NCI-H2196 treated with DMSO at 0.1 percent for 48 hours (cell line): ENCODE results near the gene FAM78A.

Source experiments
- DNase-seq: peaks from one replicate; lab custom pipeline; 2025; ENCODE audit not compliant: unreplicated experiment; lab: John Stamatoyannopoulos, UW

The FAM78A gene, protein sequence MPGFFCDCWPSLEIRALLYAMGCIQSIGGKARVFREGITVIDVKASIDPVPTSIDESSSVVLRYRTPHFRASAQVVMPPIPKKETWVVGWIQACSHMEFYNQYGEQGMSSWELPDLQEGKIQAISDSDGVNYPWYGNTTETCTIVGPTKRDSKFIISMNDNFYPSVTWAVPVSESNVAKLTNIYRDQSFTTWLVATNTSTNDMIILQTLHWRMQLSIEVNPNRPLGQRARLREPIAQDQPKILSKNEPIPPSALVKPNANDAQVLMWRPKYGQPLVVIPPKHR

DNA sequence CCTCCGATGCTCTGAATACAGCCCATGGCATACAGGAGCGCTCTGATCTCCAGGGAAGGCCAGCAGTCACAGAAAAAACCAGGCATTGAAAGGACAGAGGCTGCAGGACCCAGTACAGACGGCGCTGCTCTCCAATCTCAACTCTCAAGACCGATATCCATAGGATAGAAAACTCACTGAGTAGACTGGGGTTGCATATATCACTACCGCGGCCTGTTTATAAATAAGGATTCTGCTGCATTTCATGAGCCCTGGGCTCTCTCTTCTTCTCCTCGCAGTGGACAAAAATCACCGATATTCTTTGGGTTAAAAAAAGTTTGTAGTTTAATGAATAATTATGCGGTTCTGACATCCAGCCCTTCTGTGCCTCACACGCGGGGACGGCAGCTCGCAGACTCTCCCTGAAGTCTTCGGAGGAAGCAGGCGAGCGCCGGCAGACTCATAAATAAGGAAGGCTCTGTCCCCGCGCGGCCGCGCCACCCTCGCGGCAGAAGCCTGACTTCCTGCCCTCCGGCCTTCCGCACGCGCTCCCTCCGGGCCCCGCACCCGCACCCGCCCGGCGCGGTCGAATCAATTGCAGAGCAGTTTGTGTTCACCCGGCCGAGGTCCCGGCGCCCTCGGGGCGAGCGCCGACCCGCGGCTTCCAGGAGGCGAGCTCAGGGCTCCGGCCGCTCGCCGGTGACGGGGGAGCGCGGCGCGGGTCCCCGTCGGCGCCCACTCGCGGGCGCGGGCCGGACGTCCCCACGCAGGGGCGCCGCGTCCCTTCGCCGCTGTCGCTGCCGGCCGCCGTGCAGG lies at the start of gene FAM78A:
Gene FAM78A, minus strand, starts transcription at position 417 of the 795 bp plus-strand sequence. Its CDS starts 331 bp downstream, at position 86.
- DNase-seq = no peak

DNA sequence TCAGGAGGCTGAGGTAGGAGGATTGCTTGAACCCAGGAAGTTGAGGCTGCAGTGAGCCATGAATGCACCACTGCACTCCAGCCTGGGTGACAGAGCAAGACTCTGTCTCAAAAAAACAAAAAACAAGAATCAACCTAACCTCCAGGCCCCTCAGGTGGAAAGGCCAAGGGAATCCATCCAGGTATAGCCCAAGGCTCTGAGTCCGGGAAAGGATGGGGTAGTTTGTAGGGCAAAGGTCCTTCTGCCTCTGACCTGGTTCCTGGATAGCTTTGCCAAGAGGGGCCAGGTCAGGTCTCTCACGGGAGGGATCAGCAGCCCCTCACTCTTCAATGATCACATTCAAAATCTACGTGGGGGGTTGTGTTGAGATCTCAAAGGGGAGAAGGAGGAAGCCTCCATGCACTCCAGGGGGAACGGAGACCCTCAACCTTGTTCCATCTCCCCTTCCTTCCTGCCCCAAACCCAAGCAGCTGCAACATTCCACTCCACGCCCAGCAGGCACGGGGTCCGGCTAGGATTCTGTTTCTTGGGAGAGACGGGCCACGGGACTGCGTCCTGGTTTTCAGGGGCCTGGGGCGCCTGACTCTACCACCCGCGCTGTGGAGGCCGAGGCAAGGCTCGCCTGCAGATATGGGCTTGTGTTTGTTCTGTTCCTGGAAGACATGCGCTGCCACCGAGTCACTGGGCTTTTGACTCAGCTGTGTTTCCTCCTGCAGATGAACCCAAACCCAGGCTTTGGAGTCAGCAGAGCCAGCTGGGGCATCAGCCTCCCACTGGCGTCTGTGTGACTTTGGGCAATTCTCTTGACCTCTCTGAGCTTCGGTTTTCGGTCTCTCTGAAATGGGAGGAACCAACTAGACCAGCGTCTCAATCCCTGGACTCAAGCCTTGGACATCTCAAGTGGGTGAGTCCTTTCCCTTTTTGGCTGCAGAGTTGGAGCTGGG lies 48.7 kb upstream of the FAM78A start:
- DNase-seq = no peak

DNA sequence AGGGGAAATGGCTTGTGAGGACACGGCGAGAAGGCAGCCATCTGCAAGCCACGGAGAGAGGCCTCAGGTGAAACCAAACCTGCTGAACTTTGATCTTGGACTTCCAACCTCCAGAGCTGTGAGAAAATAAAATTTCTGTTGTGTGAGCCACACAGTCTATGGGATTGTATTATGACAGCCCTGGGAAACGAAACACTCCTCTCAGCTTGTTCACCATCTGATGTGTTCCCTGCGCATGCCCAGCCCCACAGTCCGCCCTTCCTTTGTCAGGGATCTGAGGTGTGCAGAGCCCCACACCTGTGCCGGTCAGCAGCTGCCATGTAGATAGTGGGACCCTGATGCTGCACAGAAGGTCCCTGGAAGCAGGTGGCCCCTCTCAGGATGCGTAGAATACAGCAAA lies 47.3 kb upstream of the FAM78A start:
- DNase-seq = no peak

DNA sequence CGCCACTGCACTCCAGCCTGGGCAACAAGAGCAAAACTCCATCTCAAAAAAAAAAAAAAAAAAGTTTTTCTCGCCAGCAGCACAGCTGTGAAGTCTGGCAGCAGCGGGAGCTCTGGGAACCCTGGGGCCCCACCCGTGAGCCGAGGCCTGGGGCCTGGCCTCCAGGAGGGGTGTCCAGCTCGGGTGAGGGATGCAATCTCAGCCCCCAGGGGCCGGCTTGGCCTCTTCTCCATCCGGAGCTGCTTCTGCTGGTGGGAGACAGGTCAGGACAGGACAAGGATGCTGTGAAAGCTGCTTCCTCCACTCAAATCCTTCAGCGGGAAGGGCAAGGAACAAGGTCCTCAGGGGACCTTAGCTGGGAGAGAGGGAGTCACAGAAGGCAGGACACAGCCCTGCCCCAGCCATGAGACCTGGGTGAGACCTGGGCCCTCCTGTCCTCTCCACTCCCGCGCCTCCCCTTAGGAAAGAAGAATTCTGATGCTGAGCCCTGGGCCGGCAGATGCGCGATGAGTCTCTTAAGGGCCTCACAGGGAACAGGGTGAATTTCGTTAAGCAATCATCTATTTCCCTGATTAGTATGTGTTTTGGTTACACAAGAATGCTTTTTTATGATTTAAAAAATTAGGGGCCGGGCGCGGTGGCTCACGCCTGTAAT lies 43.8 kb upstream of the FAM78A start:
- DNase-seq = no peak

DNA sequence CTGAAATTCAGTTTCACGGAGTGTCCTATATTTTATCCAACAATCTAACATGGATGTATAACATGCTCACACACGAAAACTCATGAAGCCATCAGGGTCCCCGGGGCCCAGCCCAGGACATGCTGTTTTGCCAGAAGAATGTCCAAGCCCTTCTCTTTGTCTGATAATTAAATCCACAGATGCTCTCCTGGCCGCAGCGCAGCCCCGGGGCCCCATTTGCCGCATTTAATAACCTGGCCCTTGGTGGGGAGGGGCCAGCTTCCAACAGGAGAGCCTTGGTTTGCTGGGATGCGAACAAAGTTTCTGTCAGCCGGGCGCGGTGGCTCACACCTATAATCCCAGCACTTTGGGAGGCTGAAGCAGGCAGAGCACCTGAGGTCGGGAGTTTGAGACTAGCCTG lies 43.2 kb upstream of the FAM78A start:
- DNase-seq = no peak

DNA sequence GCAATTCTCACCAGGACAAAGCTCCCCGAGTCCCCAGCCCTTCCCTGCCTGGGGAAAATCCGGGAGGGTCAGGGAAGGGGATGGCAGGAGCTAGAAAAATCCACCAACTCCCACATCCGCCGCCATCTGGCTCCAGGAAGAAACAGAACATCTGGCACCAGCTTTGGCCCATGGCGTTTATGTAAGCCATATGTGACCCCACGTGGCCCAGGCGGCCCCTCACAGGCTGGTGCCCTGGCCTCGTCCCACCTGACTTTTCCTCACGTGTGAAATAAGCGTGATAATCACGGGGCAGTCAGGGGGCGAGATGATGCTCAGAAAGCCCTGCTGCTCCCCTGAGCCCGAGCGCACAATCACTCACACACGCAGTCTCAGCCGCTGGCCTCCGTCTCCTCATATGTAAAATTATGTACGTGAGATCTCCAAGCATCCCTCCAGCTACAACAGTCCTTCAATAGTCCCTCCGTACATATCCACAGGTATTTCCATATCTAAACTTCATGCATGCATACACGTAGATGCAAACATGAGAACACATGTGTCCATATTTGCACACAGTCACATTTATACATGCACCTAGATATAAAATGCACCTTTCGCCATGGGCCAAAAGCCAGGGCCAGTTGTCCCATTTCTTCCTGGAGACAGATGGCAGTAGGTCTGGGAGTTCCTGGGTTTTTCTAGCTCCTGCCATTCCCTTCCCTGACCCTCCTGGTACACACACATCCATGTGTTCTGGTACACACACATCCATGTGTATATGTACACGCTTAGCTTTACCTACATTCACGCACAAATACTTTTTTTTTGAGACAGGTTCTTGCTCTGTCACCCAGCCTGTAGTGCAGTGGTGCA lies 42.1 kb upstream of the FAM78A start:
- DNase-seq = no peak

DNA sequence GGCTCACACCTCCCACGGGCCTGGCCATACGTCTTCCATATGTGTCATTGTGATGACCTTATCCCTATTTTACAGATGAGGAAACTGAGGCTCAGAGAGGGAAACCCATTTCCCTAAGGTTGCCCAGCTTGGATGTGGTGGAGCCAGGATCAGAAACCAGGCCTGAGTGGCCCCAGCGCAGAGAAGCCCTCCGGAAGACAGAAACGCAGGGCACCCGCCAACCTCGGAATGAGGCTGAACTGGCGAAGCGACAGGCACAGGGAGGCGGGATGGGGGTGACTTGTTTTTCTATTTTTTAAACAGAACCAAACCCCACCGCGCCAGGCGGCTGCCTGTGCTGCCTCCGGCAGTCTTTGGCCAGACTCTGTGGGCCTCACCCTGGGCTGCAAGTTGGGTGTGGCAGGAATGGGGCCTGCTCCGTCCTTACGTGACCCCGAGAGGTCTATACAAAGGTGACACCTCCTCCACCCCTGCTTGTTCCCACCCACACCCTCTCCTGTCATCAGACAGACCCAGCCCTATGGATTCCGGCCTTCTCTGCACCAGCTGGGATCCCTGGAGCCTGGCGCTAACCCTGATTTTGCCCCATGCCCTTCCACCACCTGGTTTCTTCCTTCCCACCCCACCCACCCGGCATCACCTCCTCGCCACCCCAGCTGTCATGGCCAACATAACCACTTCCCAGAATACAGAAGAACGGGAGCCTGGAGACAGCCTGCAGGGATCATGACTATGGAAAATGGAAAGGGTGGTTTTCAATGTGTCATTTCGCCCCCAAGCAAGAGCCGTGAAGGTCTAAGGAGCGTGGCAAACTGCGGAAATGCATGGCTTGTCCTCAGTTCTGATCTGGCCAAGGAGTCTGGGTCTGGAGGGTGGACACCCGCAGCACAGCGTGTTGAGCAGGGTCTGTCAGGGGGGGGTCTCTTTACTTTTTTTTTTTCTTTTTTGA lies 36.8 kb upstream of the FAM78A start:
- DNase-seq = no peak

DNA sequence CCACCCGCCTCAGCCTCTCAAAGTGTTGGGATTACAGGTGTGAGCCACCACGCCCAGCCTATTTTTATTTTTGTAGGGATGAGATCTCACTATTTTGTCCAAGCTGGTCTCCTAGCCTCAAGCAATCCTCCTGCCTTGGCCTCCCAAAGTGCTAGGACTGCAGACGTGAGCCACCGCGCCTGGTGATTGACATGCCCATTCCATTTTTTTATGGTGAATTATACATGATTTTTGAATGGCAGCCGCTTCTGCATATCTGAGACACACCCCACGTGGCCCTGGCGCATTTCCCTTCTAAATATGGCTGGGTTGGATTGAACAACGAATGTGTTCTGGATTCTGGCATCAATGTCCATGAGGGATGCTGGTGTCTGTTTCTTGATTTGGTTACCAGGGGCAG lies 35.9 kb upstream of the FAM78A start:
- DNase-seq = no peak

DNA sequence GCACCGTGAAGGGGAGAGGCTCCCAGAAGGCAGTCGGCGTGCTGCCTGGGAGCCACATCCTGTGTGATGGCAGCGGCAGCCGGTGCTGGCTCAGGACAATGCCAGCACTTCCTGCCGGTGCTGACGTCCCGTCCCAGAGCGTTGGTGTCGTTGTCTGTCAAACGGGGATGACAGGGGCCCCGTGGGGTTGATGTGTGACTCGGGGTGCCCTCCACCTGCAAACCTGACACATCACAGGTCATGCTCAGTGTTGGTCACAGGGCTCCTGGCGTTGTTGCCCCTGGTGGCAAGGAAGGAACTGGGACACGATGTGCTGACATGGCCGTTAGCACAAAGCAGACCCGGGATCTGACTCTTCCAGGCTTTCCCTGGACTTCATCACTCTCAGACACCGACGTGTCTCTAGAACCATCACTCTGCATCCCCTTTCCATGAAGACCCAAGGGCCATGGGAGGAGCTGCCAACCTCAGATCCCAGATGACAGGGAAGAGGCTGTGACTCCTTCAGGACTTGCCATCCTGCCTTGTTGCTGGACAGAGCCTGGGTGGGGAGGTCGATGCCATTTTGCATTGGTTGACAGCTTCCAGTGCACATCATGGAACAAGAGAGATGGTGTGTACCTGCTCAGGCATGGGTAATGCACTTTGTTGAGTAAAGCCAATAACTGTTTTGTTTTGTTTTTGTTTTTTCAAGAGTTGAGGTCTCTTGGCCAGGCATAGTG lies 34.7 kb upstream of the FAM78A start:
- DNase-seq = no peak

DNA sequence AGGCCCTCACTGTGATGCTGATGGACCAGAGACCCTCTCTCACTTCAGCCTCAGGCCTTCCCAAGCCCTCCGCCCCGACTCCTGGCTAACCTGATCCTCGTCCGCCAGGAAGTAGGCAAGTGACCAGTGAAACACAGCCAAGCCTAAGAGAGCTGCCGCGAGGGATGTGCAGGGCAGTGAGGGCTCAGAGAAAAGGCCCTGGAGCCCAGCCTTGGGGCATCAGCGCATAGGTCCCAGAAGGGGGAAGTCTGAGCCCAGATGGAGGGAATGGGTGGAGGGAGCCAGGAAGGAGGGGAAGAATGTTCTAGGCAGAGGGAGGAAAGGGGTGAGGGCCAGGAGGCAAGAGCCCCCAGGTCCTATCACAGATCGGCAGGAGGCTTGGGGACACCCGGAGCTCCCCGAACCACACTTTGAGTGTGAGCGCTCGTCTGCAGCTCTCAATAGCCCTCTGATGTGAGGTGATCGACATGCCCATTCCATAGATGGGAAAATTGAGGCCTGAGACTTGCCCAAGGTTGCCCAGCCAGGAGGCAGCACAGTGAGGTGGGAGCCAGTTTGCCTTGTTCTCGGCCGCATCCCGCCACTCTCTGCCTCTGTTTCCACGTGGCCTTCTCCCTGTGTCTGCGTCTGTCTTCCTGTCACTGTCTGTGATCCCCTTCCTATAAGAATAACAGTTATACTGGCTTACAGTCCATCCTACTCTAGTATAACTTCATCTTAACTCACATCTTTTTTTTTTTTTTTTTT lies 33.4 kb upstream of the FAM78A start:
- DNase-seq = no peak

DNA sequence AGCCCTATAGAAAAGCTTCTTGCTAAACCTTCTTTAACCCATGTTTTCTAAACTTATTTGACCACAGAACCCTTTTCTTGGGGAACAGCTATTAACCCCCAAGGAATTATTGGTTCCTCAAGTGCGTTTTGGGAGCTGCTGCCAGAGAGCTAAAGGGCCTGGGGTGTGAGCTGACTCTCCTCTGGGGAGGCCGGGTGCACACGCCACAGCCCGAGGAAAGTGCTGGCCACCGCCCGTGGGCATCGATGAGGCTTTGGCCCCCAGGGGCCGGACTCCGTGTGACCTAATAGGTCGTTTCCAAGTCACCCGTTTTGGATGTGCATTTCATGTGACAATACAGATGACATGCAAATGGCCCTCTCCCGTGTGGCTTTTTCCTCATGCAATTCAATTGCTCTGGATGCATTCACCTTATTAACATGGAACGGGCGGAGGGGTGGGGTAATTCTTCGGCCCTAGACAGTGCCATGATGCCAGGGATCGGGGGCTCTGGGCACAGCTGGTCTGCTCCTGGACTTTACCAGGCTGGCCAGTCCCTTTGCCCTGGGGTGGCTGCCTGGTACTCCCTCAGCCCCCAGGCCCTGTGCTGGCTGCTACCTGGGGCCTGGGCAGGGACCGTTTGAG lies 32.7 kb upstream of the FAM78A start:
- DNase-seq = no peak

DNA sequence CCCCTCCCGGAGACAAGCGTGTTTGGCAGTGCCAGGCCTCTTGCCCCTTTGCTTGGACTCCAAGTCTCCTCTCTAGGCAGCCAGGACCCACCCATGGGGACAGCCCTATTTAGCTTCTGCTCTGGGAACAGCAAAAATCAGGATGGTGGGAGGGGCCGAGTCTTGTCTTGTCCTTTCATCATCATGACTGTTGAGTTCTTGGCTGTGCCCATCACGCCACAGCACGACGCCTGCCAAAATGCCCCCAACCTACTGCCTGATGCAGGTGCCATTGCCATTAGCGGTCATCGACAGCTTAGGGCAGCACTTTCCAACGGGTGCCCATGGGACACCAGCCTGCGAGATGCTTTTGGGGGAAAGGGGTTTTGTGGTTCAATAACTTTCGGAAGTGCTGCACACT lies 32.1 kb upstream of the FAM78A start:
- DNase-seq = no peak

DNA sequence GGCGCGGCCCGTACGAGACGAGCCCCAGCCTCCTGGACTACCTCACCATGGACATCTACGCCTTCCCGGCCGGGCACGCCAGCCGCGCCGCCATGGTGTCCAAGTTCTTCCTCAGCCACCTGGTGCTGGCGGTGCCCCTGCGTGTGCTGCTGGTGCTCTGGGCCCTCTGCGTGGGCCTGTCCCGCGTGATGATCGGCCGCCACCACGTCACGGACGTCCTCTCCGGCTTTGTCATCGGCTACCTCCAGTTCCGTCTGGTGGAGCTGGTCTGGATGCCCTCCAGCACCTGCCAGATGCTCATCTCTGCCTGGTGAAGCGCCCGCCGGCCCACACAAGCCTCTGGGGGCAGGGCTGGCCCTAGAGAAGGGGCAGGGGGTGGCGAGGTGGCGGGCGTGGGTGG lies 31.7 kb upstream of the FAM78A start:
- no peak for DNase-seq

DNA sequence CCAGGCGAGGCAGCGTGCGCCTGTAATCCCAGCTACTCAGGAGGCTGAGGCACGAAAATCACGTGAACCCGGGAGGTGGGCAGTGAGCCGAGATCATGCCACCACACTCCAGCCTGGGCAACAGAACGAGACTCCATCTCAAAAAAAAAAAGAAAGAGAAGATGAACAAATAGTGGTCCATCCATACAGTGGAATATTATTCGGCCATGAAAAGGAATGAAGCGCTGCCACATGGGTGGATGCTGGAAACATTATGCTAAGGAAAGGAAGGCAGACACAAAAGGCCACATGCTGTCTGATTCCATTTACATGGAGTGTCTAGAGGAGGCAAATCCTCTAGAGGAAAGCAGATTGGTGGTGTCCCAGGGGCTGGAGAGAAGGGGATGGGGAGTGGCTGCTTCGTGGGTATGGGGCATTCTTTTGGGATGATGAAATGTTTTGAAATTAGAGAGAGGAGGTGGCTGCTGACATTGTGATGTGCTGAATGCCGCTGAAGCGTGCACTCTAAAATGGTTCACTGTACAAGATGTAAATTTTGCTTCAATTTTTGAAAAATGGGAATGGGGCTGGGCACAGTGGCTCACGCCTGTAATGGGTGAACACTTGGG lies 30.2 kb upstream of the FAM78A start:
- DNase-seq = no peak

DNA sequence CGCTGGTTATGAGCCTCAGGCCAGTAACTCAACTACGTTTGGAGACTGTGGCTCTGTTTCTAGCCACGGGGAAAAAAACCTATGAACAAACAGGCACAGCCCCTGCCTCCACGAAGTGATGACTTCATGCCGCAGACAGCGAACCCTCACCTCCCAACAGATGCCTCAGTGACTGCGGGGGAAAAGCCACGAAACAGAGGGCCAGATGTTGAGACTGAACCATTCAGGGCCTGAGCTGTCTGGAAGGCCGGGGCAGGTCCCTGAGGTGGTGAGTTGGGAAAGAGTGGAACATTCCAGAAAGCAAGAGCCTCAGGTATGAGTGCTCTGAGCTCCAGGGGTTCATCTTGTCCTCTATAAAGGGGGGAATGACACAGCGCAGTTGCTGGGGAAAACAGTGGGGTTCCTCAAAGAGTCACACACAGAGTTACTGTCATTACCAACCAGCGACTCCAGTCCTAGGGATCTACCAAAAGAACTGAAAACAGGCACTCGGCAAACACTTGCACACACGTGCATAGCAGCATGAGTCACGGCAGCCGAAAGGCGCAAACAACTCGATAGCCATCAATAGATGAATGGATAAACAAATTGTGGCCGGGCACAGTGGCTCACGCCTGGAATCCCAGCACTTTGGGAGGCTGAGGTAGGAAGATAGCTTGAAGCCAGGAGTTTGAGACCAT lies 28.5 kb upstream of the FAM78A start:
- no peak for DNase-seq
